Activated T-helper 1 cell treated with anti-CD3 and anti-CD28 coated beads, Interleukin-2, amount 50 U/mL, for 16 hours (primary cell): Measurements from ENCODE around the gene CACNG7.
"Not testable (repeated sequence)": the region's sequence is repeated elsewhere in the genome, so short reads cannot be mapped to it uniquely, and the experiment has no call there.

Source experiments
- DNase-seq, 2 donors: peaks; one replicate each; pipeline ENCODE4 v3.0.0-alpha.2; 2020; ENCODE audit warnings: low read depth in 1 of 2, low spot score in 1 of 2

Gene CACNG7, protein sequence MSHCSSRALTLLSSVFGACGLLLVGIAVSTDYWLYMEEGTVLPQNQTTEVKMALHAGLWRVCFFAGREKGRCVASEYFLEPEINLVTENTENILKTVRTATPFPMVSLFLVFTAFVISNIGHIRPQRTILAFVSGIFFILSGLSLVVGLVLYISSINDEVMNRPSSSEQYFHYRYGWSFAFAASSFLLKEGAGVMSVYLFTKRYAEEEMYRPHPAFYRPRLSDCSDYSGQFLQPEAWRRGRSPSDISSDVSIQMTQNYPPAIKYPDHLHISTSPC

DNA sequence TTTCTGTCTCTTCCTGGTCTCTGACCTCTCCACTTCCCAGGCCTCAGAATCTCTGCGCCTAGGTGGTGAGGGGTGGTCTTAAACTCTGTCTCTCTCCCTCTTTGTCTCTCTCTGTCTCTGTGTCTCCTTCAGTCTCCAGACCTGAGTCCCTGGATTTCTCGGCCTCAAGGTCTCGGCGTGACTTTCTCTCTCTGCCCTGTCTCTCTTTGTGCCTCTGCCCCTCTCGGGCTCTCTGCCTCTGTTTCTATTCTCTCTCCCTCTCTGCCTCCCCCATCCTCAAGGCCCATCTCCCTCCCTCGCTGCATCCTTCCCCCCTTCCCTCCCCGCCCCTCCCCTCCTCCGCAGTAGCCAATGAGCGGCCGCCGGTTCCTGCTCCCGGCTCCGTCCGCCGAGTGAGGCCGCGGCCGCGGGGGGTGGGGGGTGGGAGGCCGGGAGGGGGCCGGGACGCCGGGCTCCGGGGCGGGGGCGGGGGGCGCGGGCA is at the start of gene CACNG7:
TSS of gene CACNG7 (plus strand) at position 344 of the 481 bp plus-strand sequence. CDS start 3,554 bp downstream, outside the sequence.
- DNase-seq: no peak

DNA sequence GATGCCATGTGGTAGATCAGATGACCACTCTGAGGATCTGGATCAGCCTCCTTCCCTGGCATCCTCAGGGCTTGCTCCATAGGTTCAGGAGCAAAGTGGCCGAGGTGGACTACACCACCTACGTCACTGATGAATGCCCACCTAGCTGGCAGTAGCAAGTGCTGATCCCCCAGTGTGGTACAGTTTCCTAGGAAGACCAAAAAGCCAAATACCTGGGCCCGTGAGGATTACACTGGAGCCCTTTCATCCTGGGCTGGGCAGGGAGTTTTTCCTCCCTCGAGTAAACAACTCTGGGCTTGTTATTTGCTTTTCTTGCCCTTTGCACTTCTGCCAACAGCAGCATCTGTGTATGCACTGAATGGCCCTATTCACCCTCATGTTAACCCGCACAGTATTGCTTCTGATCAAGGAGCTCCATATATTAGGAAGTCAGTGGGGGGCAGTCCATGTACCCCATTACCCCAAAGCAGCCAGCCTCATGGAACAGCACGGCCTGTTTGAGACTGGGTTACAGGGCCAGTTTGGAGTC is 44.7 kb upstream of the CACNG7 start:
- no peak for DNase-seq

GRCh38 chr19:53865523-53865917 is 43.6 kb upstream of the CACNG7 start:
- DNase-seq: no peak

DNA sequence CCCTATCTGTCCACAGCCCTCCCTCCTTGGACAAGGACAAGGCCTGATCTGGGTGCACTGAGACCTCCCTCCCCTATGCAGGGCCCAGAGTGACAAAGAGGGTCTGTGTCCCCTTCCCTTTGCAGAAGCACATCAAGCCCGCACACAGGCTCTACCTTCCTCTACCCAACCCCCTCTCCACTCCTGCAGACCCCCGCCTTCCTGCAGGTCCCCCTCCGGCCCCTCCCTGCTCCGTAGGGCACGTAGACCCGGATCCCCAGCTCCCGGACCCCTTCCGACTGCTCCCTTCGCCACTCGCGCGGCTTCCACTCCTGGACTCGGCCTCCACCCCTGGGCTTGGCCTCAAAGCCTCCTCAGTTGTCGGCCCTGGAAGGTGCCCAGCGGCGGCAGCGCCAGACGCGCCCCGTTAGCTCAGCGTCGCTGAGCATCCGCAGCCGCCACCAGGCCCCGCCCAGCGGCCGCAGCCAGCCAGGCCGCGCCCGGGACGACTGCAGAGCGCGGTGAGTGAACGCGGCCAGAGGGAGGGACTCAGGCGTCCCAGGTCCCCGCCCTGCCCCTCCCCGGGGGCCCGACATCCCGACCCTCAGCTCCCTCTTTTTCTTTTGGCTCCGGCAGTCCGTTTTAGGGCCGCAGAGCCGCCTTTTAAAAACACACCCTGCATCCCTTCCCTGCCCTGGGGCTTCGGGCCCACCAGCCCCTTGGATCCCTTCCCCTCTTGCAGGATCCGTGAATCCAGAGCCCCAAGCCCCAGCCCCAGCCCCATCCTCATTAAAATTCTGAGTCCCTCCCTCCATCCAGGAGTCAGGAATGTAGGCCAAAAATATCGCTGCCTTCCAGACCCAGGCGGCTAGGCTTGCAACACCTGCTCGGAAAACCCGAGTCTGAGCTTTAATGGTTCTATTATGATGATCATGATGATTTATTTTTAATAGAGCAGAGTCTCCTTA is 42.9 kb upstream of the CACNG7 start:
- DNase-seq: peak in 1 of 2 donors; percentile 41

DNA sequence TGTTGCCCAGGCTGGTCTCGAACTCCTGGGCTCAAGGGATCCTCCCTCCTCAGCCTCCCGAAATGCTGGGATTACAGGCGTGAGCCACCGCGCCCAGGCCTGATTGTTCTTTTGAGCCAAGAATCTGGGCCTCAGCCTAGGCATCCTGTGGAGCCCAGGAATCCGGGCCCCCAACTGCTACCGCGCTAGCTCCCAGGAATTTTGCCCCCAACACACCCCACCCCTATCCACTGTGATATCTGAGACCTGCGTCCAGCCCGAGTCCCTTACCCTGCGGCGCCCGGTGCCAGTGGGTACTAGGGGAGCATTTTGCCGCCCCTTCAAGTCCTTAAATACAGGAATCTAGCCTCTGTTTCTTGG is 42.2 kb upstream of the CACNG7 start:
- DNase-seq: no peak

GRCh38 chr19:53867225-53868090 is 41.6 kb upstream of the CACNG7 start, which contains the start of gene MYADM:
Gene MYADM (plus strand): TSS chr19:53867883. CDS start chr19:53873530, 5,647 bp downstream.
- DNase-seq: peak; percentile 98 to 99

DNA sequence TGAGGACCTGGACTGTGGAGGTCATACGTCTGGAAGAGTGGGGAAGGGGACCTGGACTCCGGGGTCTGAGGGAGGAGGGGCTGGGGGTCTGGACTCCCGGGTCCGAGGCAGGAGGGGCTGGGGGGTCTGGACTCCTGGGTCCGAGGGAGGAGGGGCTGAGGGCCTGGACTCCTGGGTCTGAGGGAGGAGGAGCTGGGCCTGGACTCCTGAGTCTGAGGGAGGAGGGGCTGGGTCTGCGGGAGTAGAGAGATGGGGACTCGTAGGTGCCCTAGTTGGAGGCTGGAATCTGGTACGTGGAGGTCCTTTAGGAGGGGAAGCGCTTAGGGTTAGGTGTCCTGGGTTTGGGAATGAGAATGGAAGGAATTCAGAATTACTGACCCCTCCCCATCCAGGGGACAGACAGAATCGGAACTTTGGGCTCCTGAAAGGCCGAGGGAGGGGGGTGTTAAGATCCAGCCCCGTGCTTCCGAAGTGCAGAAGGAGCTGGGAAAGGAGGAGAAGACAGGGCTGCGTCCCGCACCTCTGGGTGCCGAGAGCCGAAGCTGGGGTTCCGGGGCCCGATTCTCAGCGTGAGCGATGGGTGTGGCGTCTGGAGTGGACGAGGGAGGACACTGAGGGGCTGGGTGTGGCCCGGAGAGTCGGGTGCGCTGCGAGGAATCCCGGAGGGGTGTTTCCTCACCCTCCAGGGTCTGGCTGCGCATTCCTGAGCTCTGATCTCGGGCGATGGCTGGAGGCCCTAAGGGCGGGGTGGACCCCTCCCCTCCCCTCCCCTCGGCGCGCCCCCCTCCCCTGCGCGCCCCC is 40.8 kb upstream of the CACNG7 start:
- DNase-seq: peak in 1 of 2 donors; percentile 16

DNA sequence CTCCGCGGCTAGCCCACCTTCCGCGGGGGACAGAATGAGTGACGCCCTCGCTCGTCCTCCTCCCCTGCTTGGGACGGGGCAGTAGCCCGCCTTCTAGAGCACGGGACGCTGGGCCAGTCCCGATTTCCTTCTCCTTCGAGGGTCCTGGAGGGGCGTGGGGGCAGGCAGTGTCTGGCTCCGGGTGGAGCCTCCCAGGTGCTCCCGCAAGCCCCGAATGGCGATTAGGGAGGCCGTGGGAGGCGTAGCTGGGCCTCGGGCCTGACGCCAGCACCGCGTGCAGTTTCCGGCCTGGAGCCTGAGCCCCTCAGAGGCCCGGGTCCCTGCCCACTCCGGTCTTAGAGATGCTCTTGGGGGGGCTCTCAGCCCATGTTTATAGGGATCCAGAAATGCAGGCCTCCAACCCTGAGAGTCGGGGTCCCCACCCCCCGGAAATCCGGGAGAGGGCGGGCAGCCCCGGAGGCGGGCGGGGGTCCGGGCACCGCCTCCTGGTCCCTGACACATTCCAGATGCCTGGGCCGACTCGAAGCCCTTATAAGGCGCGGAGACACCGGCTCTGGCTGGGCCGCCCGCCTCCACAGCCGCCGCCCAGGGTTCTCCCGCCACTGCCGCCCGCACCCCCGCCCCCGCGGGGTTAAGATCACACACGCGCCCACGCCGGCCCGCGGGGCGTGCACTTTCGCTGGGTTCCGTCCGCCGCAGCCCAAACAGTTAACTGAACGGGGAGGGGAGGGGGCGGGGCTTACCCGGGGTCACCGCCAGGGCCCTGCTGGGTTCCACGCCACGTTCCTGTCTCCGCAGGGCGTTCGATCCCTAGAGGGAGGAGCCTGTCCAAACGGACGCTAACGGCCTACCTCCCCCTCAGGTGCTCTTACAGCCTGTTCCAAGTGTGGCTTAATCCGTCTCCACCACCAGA is 39.9 kb upstream of the CACNG7 start:
- DNase-seq: peak; percentile 58 to 77

- not testable (repeated sequence) for DNase-seq
Measured at GRCh38 chr19:53869805-53870484, 39.1 kb upstream of the CACNG7 start.

DNA sequence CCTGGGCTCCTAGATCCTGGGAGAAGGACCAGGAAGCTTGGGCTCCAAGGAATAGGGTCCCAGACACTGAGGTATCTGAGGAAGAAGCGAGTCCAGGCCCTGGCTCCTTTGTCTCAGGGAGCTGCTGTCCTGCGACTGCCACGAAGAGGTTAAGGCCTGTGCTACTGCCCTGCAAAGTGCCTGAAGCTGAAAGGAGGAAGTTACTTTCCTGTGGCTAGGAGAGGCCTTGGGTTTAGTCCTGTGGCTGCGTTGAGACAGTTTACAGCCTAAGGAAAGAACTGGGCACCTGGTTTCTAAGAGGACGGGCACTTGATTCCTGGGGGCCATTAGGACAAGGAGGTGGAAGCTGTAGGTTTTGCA is 38.6 kb upstream of the CACNG7 start:
- DNase-seq: no peak

DNA sequence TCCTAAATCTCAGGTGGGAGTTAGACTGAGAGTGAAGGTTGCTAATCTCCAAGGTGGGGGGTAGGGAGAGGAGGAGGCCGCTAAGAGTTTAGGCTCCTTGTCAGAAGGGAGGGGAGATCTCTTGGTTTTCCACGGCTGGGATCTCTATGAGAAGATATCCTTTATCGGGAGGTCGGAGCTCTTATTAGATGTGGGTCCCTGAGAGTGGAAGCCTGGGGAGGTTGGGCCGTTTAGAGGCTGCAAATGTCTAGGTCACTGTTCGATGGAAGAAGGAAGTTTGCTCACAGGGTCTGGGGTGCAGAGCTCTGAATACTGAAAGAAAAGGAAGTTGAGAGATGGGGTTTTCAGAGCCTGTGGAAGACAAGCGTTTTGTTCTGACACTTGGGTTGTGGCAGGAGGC is 37.6 kb upstream of the CACNG7 start:
- DNase-seq: no peak

DNA sequence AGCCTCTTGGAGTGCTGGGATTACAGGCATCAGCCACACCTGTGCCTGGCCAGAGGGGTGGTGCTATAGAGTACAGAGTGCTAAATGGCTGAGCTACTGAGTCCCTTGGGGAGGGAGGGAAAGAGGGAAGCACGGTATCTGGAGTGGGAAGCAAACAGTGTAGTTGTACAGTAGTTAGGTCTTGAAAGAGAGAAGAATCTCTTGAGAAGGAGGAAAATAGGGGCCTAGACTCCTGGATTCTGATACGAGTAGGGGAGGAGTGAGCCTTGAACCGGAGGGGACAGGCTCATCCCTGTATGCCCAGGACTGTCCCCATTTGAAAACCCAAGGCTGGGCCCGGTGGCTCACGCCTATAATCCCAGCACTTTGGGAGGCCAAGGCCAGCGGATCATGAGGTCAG is 36.3 kb upstream of the CACNG7 start:
- no peak for DNase-seq

DNA sequence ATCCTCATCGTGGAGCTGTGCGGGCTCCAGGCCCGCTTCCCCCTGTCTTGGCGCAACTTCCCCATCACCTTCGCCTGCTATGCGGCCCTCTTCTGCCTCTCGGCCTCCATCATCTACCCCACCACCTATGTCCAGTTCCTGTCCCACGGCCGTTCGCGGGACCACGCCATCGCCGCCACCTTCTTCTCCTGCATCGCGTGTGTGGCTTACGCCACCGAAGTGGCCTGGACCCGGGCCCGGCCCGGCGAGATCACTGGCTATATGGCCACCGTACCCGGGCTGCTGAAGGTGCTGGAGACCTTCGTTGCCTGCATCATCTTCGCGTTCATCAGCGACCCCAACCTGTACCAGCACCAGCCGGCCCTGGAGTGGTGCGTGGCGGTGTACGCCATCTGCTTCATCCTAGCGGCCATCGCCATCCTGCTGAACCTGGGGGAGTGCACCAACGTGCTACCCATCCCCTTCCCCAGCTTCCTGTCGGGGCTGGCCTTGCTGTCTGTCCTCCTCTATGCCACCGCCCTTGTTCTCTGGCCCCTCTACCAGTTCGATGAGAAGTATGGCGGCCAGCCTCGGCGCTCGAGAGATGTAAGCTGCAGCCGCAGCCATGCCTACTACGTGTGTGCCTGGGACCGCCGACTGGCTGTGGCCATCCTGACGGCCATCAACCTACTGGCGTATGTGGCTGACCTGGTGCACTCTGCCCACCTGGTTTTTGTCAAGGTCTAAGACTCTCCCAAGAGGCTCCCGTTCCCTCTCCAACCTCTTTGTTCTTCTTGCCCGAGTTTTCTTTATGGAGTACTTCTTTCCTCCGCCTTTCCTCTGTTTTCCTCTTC is 35.1 kb upstream of the CACNG7 start:
- DNase-seq: no peak

- no peak for DNase-seq
Measured at GRCh38 chr19:53874606-53874990, 34.5 kb upstream of the CACNG7 start.

DNA sequence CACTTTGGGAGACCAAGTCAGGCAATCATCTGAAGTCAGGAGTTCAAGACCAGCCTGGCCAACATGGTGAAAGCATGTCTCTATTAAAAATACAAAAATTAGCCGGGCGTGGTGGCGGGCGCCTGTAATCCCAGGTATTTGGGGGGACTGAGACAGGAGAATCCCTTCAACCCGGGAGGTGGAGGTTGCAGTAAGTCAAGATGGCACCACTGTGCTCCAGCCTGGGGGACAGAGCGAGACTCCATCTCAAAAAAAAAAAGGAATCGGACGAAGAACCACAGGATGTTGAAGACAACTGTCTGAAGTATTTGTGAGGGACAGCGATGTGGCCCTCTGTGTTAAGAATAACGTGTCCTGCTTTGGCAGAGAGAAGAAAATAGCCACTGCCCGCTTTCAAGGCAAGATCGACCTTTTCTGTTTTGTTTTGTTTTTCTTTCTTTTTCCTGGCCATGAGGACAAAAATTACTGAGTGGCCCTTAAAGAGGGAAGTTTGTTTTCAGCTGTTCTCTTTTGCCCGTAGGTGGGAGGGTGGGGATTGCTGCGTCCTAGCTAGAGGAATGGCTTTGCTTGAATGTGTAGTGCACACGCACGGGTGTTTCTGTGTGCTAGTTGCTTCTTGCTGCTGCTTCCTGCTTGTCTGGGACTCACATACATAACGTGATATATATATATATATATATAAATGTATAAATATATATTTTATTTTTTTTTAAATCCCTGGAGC is 33.3 kb upstream of the CACNG7 start:
- DNase-seq: no peak

DNA sequence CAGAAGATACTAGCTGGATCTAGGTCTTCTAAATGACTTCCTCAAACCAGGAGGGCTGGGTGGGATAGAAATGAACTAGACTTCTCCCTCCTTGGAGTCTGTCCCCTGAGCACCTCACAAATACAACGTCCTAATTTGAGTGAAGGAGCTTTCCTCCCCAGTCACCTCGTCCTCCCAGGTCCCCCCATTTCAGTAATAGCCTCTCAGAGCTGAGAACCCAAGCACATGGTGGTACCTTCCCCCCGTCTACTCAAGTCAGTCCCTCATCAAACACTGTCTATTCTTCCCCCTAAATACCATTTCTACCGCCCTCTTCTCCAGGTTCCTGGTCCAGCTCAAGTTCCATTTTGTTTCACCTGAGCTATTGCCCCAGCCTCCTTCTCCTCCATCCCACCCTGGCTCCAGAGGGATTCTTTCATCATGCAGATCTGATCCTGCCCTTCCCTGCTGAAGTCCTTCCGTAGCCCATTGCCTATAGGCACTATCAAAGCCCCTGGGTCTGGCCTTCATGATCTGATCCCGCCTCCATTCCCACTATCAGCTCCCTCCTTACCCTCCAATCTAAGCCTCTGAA is 32.3 kb upstream of the CACNG7 start:
- no peak for DNase-seq

DNA sequence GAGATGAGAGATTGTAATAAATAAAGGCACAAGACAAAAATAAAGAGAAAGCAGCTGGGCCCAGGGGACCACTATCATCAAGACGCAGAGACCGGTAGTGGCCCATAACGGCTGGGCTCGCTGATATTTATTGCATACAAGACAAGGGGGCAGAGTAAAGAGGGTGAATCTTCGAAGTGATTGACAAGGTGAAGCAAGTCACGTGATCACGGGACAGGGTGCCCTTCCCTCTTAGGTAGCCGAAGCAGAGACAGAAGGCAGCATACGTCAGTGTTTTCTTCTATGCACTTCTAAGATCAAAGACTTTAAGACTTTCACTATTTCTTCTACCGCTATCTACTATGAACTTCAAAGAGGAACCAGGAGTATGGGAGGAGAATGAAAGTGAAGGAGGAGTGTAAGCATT is 31.7 kb upstream of the CACNG7 start:
- peak in 1 of 2 donors; percentile 16 for DNase-seq
